Measurements from ENCODE around the gene ANKRD40.

DNA sequence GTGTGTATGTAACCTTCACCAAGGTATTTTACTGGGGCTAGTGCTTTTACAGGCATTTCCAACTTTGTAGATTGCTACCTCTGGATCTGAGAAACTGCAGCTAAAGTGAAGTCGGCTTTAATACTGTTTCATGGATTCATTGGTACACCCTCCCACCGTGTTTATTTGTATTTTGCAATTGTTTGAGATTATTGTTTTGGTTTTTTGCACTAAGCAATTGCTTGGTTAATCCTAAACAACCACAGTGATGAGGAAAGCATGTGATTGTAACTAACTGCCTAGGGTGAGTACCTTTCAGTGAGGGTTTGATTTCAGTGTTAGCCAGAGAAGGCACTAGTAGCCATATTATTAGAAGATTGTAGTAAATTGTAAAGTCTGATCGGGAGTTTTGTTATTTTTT lies 15.0 kb upstream of the ANKRD40 start:
- TF ChIP-seq ZNF274 (IDR thresholded peaks at IDR 0.05; ENCODE audit: low read depth, low read length) (no peak), YY1 (IDR thresholded peaks at IDR 0.05; ENCODE audit: insufficient read depth, insufficient read length) (no peak)
